SK-N-SH treated with all-trans-retinoic acid at 6 μM for 48 hours (cell line): ENCODE data around the gene MTARC1.

Source experiments
- ATAC-seq: fragments of 200-7000 bp; cut with Tn5 transposase; 3 replicates; pipeline ENCODE4 v1.9.1; 2020; ENCODE audit warnings: mild to moderate bottlenecking, moderate library complexity
- ARNTL ChIP-seq: fragments of 450-650 bp; formaldehyde crosslinking; IDR thresholded peaks from 2 replicates; pipeline ENCODE4 v1.5.0; 2020; ENCODE audit warnings: low read depth, mild to moderate bottlenecking, moderate library complexity, borderline replicate concordance
- BACH2 ChIP-seq: fragments of 250-450 bp; sonication (Bioruptor Pico); IDR thresholded peaks from 2 replicates; pipeline ENCODE4 v1.9.0; 2021; ENCODE audit warnings: mild to moderate bottlenecking, borderline replicate concordance
- CSDC2 ChIP-seq: fragments of 250-450 bp; sonication (Bioruptor Pico); IDR thresholded peaks from 2 replicates; pipeline ENCODE4 v1.5.0; 2020; ENCODE audit warnings: mild to moderate bottlenecking, moderate library complexity
- CSRNP3 ChIP-seq: fragments of 250-450 bp; sonication (Bioruptor Pico); IDR thresholded peaks from 2 replicates; pipeline ENCODE4 v1.5.1; 2021; ENCODE audit warnings: mild to moderate bottlenecking, moderate library complexity
- GLIS3 ChIP-seq: fragments of 250-450 bp; sonication (Bioruptor Pico); IDR thresholded peaks from 2 replicates; pipeline ENCODE4 v1.5.0; 2020; ENCODE audit warnings: mild to moderate bottlenecking, moderate library complexity
- ISL1 ChIP-seq: fragments of 250-450 bp; sonication (Bioruptor Pico); IDR thresholded peaks from 2 replicates; pipeline ENCODE4 v2.1.2; 2022; ENCODE audit warnings: mild to moderate bottlenecking, moderate library complexity
- OSR1 ChIP-seq: fragments of 250-450 bp; sonication (Bioruptor Pico); IDR thresholded peaks from 2 replicates; pipeline ENCODE4 v1.8.0; 2022; ENCODE audit warnings: moderate library complexity, mild to moderate bottlenecking, inconsistent platforms
- PATZ1 ChIP-seq: fragments of 250-450 bp; sonication (Bioruptor Pico); IDR thresholded peaks from 2 replicates; pipeline ENCODE4 v1.8.0; 2020; ENCODE audit warnings: mild to moderate bottlenecking, moderate library complexity, borderline replicate concordance
- PPARA ChIP-seq: fragments of 250-450 bp; sonication (Bioruptor Pico); IDR thresholded peaks from 2 replicates; pipeline ENCODE4 v1.5.0; 2020; ENCODE audit warnings: mild to moderate bottlenecking, borderline replicate concordance
- RARB ChIP-seq: fragments of 250-450 bp; sonication (Bioruptor Pico); IDR thresholded peaks from 2 replicates; pipeline ENCODE4 v1.8.0; 2021; ENCODE audit warnings: mild to moderate bottlenecking, moderate library complexity
- SNAI2 ChIP-seq: fragments of 250-450 bp; sonication (Bioruptor Pico); IDR thresholded peaks from 2 replicates; pipeline ENCODE4 v1.5.0; 2020; ENCODE audit warnings: mild to moderate bottlenecking, moderate library complexity
- TCF4 ChIP-seq: fragments of 250-450 bp; sonication (Bioruptor Pico); IDR thresholded peaks from 2 replicates; pipeline ENCODE4 v1.8.0; 2021; ENCODE audit warnings: mild to moderate bottlenecking, moderate library complexity, borderline replicate concordance
- TOX ChIP-seq: fragments of 250-450 bp; sonication (Bioruptor Pico); IDR thresholded peaks from 2 replicates; pipeline ENCODE4 v1.8.0; 2021; ENCODE audit warnings: mild to moderate bottlenecking, moderate library complexity, borderline replicate concordance
- TSHZ2 ChIP-seq: fragments of 250-450 bp; sonication (Bioruptor Pico); IDR thresholded peaks from 2 replicates; pipeline ENCODE4 v1.5.0; 2020; ENCODE audit warnings: mild to moderate bottlenecking, moderate library complexity
- ZC3H10 ChIP-seq: fragments of 250-450 bp; sonication (Bioruptor Pico); IDR thresholded peaks from 2 replicates; pipeline ENCODE4 v1.5.1; 2021; ENCODE audit warnings: mild to moderate bottlenecking, moderate library complexity
- ZFP3 ChIP-seq: fragments of 250-450 bp; sonication (Bioruptor Pico); IDR thresholded peaks from 2 replicates; pipeline ENCODE4 v1.5.0; 2020; ENCODE audit warnings: mild to moderate bottlenecking, moderate library complexity
- ZFP30 ChIP-seq: fragments of 450-650 bp; formaldehyde crosslinking; IDR thresholded peaks from 2 replicates; pipeline ENCODE4 v1.5.0; 2022; ENCODE audit warnings: mild to moderate bottlenecking, moderate library complexity
- ZNF565 ChIP-seq: fragments of 450-650 bp; formaldehyde crosslinking; conservative IDR thresholded peaks from 2 replicates; pipeline ENCODE4 v1.5.0; 2020; ENCODE audit warnings: low read depth, mild to moderate bottlenecking, moderate library complexity
- ZNF70 ChIP-seq: fragments of 450-650 bp; formaldehyde crosslinking; IDR thresholded peaks from 2 replicates; pipeline ENCODE4 v1.5.0; 2020; ENCODE audit warnings: mild to moderate bottlenecking, moderate library complexity
- ZNF8 ChIP-seq: fragments of 450-650 bp; formaldehyde crosslinking; IDR thresholded peaks from 2 replicates; pipeline ENCODE4 v1.5.0; 2020; ENCODE audit warnings: mild to moderate bottlenecking, moderate library complexity
- TF ChIP-seq, protein P1 (sequence below): fragments of 250-450 bp; sonication (Bioruptor Pico); IDR thresholded peaks from 2 replicates; pipeline ENCODE4 v1.5.1; 2020; ENCODE audit warnings: low read depth, mild to moderate bottlenecking, moderate library complexity
- TF ChIP-seq, protein P2 (sequence below): fragments of 250-450 bp; sonication (Bioruptor Pico); IDR thresholded peaks from 2 replicates; pipeline ENCODE4 v1.8.0; 2021; ENCODE audit warnings: low read depth, mild to moderate bottlenecking, moderate library complexity, borderline replicate concordance

Gene MTARC1

DNA sequence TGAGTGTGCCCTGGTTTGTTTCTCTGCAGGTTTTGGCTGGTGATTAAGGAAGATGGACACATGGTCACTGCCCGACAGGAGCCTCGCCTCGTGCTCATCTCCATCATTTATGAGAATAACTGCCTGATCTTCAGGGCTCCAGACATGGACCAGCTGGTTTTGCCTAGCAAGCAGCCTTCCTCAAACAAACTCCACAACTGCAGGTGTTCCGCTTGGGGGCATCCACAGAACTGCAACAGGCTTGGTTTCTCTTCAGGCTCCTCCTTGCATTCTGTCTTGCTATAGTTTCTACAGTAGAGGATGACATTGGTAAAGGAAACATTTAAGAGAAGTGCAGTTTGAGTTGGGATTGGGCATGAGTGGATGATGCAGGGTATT, 31.8 kb upstream of the MTARC1 start:
- ATAC-seq = no peak
- no peak for TF ChIP-seq TCF4 (CRISPR knock-in tag)
- TF ChIP-seq ZNF70 (CRISPR knock-in tag) = no peak
- TF ChIP-seq RARB (CRISPR knock-in tag) = no peak
- TF ChIP-seq, protein P1, sequence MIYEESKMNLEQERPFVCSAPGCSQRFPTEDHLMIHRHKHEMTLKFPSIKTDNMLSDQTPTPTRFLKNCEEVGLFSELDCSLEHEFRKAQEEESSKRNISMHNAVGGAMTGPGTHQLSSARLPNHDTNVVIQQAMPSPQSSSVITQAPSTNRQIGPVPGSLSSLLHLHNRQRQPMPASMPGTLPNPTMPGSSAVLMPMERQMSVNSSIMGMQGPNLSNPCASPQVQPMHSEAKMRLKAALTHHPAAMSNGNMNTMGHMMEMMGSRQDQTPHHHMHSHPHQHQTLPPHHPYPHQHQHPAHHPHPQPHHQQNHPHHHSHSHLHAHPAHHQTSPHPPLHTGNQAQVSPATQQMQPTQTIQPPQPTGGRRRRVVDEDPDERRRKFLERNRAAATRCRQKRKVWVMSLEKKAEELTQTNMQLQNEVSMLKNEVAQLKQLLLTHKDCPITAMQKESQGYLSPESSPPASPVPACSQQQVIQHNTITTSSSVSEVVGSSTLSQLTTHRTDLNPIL (CRISPR knock-in tag) = no peak
- TF ChIP-seq PPARA = no peak
- TF ChIP-seq TOX (CRISPR knock-in tag) = no peak
- no peak for TF ChIP-seq ISL1 (CRISPR knock-in tag)
- TF ChIP-seq PATZ1 (CRISPR knock-in tag) = no peak
- TF ChIP-seq, protein P2, sequence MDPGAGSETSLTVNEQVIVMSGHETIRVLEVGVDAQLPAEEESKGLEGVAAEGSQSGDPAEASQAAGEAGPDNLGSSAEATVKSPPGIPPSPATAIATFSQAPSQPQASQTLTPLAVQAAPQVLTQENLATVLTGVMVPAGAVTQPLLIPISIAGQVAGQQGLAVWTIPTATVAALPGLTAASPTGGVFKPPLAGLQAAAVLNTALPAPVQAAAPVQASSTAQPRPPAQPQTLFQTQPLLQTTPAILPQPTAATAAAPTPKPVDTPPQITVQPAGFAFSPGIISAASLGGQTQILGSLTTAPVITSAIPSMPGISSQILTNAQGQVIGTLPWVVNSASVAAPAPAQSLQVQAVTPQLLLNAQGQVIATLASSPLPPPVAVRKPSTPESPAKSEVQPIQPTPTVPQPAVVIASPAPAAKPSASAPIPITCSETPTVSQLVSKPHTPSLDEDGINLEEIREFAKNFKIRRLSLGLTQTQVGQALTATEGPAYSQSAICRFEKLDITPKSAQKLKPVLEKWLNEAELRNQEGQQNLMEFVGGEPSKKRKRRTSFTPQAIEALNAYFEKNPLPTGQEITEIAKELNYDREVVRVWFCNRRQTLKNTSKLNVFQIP = no peak
- no peak for TF ChIP-seq CSDC2 (CRISPR knock-in tag)
- no peak for TF ChIP-seq CSRNP3
- TF ChIP-seq OSR1 (CRISPR knock-in tag) = no peak
- TF ChIP-seq ARNTL (CRISPR knock-in tag) = no peak
- no peak for TF ChIP-seq ZFP30 (CRISPR knock-in tag)
- no peak for TF ChIP-seq ZNF565 (CRISPR knock-in tag)
- TF ChIP-seq ZFP3 (CRISPR knock-in tag) = no peak
- no peak for TF ChIP-seq SNAI2 (CRISPR knock-in tag)
- TF ChIP-seq BACH2 (CRISPR knock-in tag) = no peak
- TF ChIP-seq GLIS3 (CRISPR knock-in tag) = no peak

GRCh38 chr1:220755309-220755708, 31.4 kb upstream of the MTARC1 start:
- TF ChIP-seq ZFP30 (CRISPR knock-in tag) (no peak), PPARA (no peak), RARB (CRISPR knock-in tag) (no peak), OSR1 (CRISPR knock-in tag) (no peak), SNAI2 (CRISPR knock-in tag) (no peak), TCF4 (CRISPR knock-in tag) (no peak), CSDC2 (CRISPR knock-in tag) (no peak), ZNF565 (CRISPR knock-in tag) (no peak), ZNF70 (CRISPR knock-in tag) (no peak), ZNF8 (CRISPR knock-in tag) (no peak), ISL1 (CRISPR knock-in tag) (no peak), ZC3H10 (CRISPR knock-in tag) (no peak)
- TF ChIP-seq, protein P2 = no peak
- ATAC-seq = no peak

- ATAC-seq = no peak
- TF ChIP-seq CSDC2 (CRISPR knock-in tag) (no peak), TSHZ2 (CRISPR knock-in tag) (no peak), ISL1 (CRISPR knock-in tag) (no peak), GLIS3 (CRISPR knock-in tag) (no peak), BACH2 (CRISPR knock-in tag) (no peak), RARB (CRISPR knock-in tag) (no peak), CSRNP3 (no peak), ARNTL (CRISPR knock-in tag) (no peak), ZFP30 (CRISPR knock-in tag) (no peak), ZC3H10 (CRISPR knock-in tag) (no peak), ZNF565 (CRISPR knock-in tag) (no peak)
- TF ChIP-seq, protein P2 = no peak
Measured at GRCh38 chr1:220757441-220757840, 29.3 kb upstream of the MTARC1 start.
